GM21619 (cell line): ENCODE measurements around the gene PIK3AP1.
"Not testable (repeated sequence)": the region's sequence is repeated elsewhere in the genome, so short reads cannot be mapped to it uniquely, and the experiment has no call there.

Experiments
- ATAC-seq: cut with Tn5 transposase; IDR thresholded peaks from one replicate; pipeline ENCODE4 v1.9.1; 2021; ENCODE audit not compliant: unreplicated experiment

PIK3AP1 gene

GRCh38 chr10:96720422-96721206 is at the start of gene PIK3AP1:
PIK3AP1 (minus strand) TSS chr10:96720514; CDS start chr10:96720394, 120 bp downstream.
- peak; percentile 51 for ATAC-seq

GRCh38 chr10:96768136-96768535 is 47.8 kb upstream of the PIK3AP1 start:
- no peak for ATAC-seq

GRCh38 chr10:96767611-96768010 is 47.3 kb upstream of the PIK3AP1 start:
- no peak for ATAC-seq

GRCh38 chr10:96765406-96766240 is 45.3 kb upstream of the PIK3AP1 start:
- no peak for ATAC-seq

GRCh38 chr10:96764425-96765060 is 44.2 kb upstream of the PIK3AP1 start:
- ATAC-seq, result no peak

- ATAC-seq, result peak; percentile 80
Observed at GRCh38 chr10:96758423-96758822, 38.1 kb upstream of the PIK3AP1 start.

GRCh38 chr10:96756111-96756903 is 36.0 kb upstream of the PIK3AP1 start:
- ATAC-seq, result no peak

GRCh38 chr10:96753956-96754355 is 33.6 kb upstream of the PIK3AP1 start:
- ATAC-seq, result no peak

GRCh38 chr10:96752375-96752774 is 32.1 kb upstream of the PIK3AP1 start:
- ATAC-seq, result no peak

- not testable (repeated sequence) for ATAC-seq
Observed at GRCh38 chr10:96750316-96750715, 30.0 kb upstream of the PIK3AP1 start.

- ATAC-seq, result peak; percentile 93
Observed at GRCh38 chr10:96747734-96748550, 27.6 kb upstream of the PIK3AP1 start.

- no peak for ATAC-seq
Observed at GRCh38 chr10:96746503-96746902, 26.2 kb upstream of the PIK3AP1 start.

- ATAC-seq, result no peak
Observed at GRCh38 chr10:96745950-96746349, 25.6 kb upstream of the PIK3AP1 start.

GRCh38 chr10:96743988-96744585 is 23.8 kb upstream of the PIK3AP1 start:
- ATAC-seq, result no peak

GRCh38 chr10:96741557-96741956 is 21.2 kb upstream of the PIK3AP1 start:
- ATAC-seq, result not testable (repeated sequence)

GRCh38 chr10:96740579-96741281 is 20.4 kb upstream of the PIK3AP1 start:
- no peak for ATAC-seq

- no peak for ATAC-seq
Observed at GRCh38 chr10:96740141-96740540, 19.8 kb upstream of the PIK3AP1 start.

GRCh38 chr10:96737307-96737902 is 17.1 kb upstream of the PIK3AP1 start:
- ATAC-seq, result not testable (repeated sequence)
